ENCODE data around the gene DNAH6.

DNAH6 gene

DNA sequence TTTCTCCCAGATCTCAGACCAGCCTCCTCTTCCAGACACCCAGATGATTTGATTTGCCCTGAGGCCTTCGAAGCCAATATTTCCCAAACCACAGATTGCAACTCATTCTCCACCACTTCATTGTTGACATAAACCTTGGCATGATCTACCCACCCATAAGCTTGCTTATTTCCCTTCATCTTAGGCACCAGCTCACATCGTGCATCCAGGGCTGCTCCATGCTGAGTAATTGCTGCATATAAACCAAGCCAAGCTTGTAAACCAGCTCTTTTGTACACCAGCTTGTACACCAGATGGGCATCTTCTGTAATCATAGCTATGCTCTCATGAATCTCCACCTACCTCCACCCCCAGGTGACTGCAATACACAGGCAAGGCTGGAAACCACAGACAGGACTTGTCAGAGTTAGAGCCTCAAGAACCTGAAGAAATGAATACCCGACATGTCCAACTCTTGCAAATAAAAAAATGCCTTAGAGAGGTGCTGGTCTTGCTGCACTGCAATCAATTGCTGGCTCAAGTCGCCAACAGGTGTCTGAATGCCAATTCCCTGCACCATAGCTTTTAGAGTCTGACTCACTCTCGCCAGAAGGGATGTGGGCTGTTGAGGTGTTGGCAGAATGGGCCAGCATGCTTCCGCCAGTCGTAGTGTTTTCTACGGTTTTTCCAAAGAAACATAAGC lies 333.1 kb downstream of the DNAH6 start:
- Histone ChIP-seq H3K27me3 (ENCODE audit: insufficient read depth, low read length, poor library complexity) (no peaks in the 10 kb centered on the region), H3K9ac (ENCODE audit: low read depth, low read length) (no peak overlapping the region), H3K27ac (ENCODE audit: low read length) (no peak overlapping the region), H3K36me3 (ENCODE audit: insufficient read depth, low read length) (no peaks in the 10 kb centered on the region), H4K20me1 (ENCODE audit: insufficient read depth, low read length) (no peaks in the 10 kb centered on the region), H3K4me1 (ENCODE audit: insufficient read depth, low read length) (peaks cover 17% of the 10 kb centered on the region), H3K4me2 (ENCODE audit: insufficient read depth, low read length) (no peak overlapping the region), H3K9me3 (ENCODE audit: insufficient read depth, low read length, severe bottlenecking) (no peaks in the 10 kb centered on the region), H3K4me3 (ENCODE audit: low read depth in 1 of 2, low read length in 2 of 2) (no peak overlapping the region), H2AFZ (ENCODE audit: low read depth, low read length) (no peak overlapping the region), H3K79me2 (ENCODE audit: insufficient read depth, low read length) (no peaks in the 10 kb centered on the region)
- ATAC-seq (ENCODE audit: insufficient read depth, low read depth), result no peak
- TF ChIP-seq EZH2 (IDR thresholded peaks at IDR 0.05; ENCODE audit: borderline replicate concordance, low read depth, low read length, severe bottlenecking), result no peak
- TF ChIP-seq, protein P1, sequence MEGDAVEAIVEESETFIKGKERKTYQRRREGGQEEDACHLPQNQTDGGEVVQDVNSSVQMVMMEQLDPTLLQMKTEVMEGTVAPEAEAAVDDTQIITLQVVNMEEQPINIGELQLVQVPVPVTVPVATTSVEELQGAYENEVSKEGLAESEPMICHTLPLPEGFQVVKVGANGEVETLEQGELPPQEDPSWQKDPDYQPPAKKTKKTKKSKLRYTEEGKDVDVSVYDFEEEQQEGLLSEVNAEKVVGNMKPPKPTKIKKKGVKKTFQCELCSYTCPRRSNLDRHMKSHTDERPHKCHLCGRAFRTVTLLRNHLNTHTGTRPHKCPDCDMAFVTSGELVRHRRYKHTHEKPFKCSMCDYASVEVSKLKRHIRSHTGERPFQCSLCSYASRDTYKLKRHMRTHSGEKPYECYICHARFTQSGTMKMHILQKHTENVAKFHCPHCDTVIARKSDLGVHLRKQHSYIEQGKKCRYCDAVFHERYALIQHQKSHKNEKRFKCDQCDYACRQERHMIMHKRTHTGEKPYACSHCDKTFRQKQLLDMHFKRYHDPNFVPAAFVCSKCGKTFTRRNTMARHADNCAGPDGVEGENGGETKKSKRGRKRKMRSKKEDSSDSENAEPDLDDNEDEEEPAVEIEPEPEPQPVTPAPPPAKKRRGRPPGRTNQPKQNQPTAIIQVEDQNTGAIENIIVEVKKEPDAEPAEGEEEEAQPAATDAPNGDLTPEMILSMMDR (IDR thresholded peaks at IDR 0.05; ENCODE audit: borderline replicate concordance, extremely low read depth, low read length, poor library complexity, severe bottlenecking), result no peak
- DNase-seq, result no peak

DNA sequence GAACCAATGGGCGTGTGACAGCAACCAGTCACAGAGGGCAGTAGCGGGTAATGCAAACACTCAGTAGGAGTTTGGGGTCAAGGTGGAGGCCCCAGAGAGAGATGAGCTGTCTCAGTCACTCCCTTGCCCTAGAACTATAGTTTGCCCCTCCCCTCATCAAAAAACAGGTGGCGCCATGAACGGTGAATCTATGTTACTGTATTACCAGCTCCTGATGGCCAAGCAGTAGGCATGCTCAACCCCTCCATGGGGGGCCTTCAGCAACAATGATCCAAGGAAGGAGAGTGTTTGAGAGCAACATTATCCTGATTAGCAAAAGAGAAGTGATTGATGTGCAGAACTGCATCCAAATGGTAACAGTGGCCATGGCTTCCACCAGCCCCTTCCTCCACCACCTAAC lies 334.2 kb downstream of the DNAH6 start:
- no peak overlapping the region for H3K4me2 ChIP-seq (ENCODE audit: insufficient read depth, low read length)
- ATAC-seq (ENCODE audit: insufficient read depth, low read depth) (no peak), DNase-seq (no peak)

DNA sequence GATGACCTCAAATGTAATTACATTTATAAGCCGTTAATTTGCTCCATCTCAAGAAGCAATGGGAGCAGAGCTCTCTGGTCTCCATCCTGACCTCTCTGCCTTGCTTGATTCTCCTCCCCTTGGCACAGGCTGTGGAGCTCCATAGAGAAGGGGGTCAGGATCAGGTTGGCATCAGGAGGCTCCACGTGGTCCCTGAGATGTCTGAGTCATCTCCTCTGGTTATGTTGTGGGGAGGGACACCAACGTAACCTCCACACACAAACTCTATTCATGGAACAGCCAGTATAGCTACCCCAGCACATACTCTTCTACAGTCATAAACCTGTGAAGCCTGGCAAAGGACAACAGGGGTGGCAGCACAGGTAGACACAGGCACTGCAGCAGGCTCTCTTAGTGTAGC lies 335.6 kb downstream of the DNAH6 start:
- peaks cover under 1% of the 10 kb centered on the region; the same call in 1 of the 2 replicates for H3K4me1 ChIP-seq (ENCODE audit: insufficient read depth, low read length)
- no peaks in the 10 kb centered on the region for H3K36me3 ChIP-seq (ENCODE audit: insufficient read depth, low read length)
- no peak overlapping the region for H3K4me2 ChIP-seq (ENCODE audit: insufficient read depth, low read length)
- H3K9me3 ChIP-seq (ENCODE audit: insufficient read depth, low read length, severe bottlenecking), result no peaks in the 10 kb centered on the region
- H3K79me2 ChIP-seq (ENCODE audit: insufficient read depth, low read length), result no peaks in the 10 kb centered on the region
- no peaks in the 10 kb centered on the region for H3K27me3 ChIP-seq (ENCODE audit: insufficient read depth, low read length, poor library complexity)
- no peak for DNase-seq
- no peak overlapping the region for H3K4me3 ChIP-seq (ENCODE audit: low read depth in 1 of 2, low read length in 2 of 2)
- no peak overlapping the region for H3K27ac ChIP-seq (ENCODE audit: low read length)
- no peak for TF ChIP-seq EZH2 (IDR thresholded peaks at IDR 0.05; ENCODE audit: borderline replicate concordance, low read depth, low read length, severe bottlenecking)
- TF ChIP-seq, protein P1 (IDR thresholded peaks at IDR 0.05; ENCODE audit: borderline replicate concordance, extremely low read depth, low read length, poor library complexity, severe bottlenecking), result no peak
- H2AFZ ChIP-seq (ENCODE audit: low read depth, low read length), result no peak overlapping the region
- H3K9ac ChIP-seq (ENCODE audit: low read depth, low read length), result no peak overlapping the region
- H4K20me1 ChIP-seq (ENCODE audit: insufficient read depth, low read length), result no peaks in the 10 kb centered on the region
- ATAC-seq (ENCODE audit: insufficient read depth, low read depth), result no peak

More for the DNA sequence above, 334.2 kb downstream of the DNAH6 start:
- Histone ChIP-seq H3K27ac (ENCODE audit: low read length) (no peak overlapping the region), H3K36me3 (ENCODE audit: insufficient read depth, low read length) (no peaks in the 10 kb centered on the region), H3K27me3 (ENCODE audit: insufficient read depth, low read length, poor library complexity) (no peaks in the 10 kb centered on the region), H3K4me1 (ENCODE audit: insufficient read depth, low read length) (peaks cover 14% of the 10 kb centered on the region), H3K4me3 (ENCODE audit: low read depth in 1 of 2, low read length in 2 of 2) (no peak overlapping the region), H4K20me1 (ENCODE audit: insufficient read depth, low read length) (no peaks in the 10 kb centered on the region), H3K79me2 (ENCODE audit: insufficient read depth, low read length) (no peaks in the 10 kb centered on the region), H3K9me3 (ENCODE audit: insufficient read depth, low read length, severe bottlenecking) (no peaks in the 10 kb centered on the region), H3K9ac (ENCODE audit: low read depth, low read length) (no peak overlapping the region), H2AFZ (ENCODE audit: low read depth, low read length) (no peak overlapping the region)
- TF ChIP-seq, protein P1 (IDR thresholded peaks at IDR 0.05; ENCODE audit: borderline replicate concordance, extremely low read depth, low read length, poor library complexity, severe bottlenecking), result no peak
- no peak for TF ChIP-seq EZH2 (IDR thresholded peaks at IDR 0.05; ENCODE audit: borderline replicate concordance, low read depth, low read length, severe bottlenecking)

Measured in DND-41 (cell line).